IPS DF 19.7 (cell line): ENCODE measurements around the gene CACNB1.
"Not testable (repeated sequence)": the region's sequence is repeated elsewhere in the genome, so short reads cannot be mapped to it uniquely, and the experiment has no call there.

Source experiments
- DNase-seq: peaks from one replicate; pipeline ENCODE4 v3.0.0-alpha.2; 2013; ENCODE audit warnings: low read depth, low spot score

The CACNB1 gene

GRCh38 chr17:39151943-39152818 is 45.3 kb downstream of the CACNB1 start:
- no peak for DNase-seq

- DNase-seq = no peak
Observed at GRCh38 chr17:39151150-39151942, 46.1 kb downstream of the CACNB1 start, which contains the start of gene PLXDC1. Gene PLXDC1, minus strand, starts transcription at chr17:39151637. Its CDS starts 200 bp downstream, at chr17:39151437.

GRCh38 chr17:39150795-39151149 is 46.7 kb downstream of the CACNB1 start:
- DNase-seq = no peak

GRCh38 chr17:39150104-39150634 is 47.3 kb downstream of the CACNB1 start:
- DNase-seq = no peak

GRCh38 chr17:39147221-39148185 is 50.0 kb downstream of the CACNB1 start:
- DNase-seq = no peak

- no peak for DNase-seq
Observed at GRCh38 chr17:39146273-39146672, 51.2 kb downstream of the CACNB1 start.

- no peak for DNase-seq
Observed at GRCh38 chr17:39145143-39145542, 52.3 kb downstream of the CACNB1 start.

- no peak for DNase-seq
Observed at GRCh38 chr17:39144416-39144840, 53.0 kb downstream of the CACNB1 start.

GRCh38 chr17:39143552-39144093 is 53.8 kb downstream of the CACNB1 start:
- DNase-seq = no peak

GRCh38 chr17:39141915-39142664 is 55.4 kb downstream of the CACNB1 start:
- no peak for DNase-seq

- DNase-seq = no peak
Observed at GRCh38 chr17:39141294-39141693, 56.2 kb downstream of the CACNB1 start.

GRCh38 chr17:39139561-39139960 is 57.9 kb downstream of the CACNB1 start:
- no peak for DNase-seq

- no peak for DNase-seq
Observed at GRCh38 chr17:39139161-39139511, 58.3 kb downstream of the CACNB1 start.

GRCh38 chr17:39138431-39139160 is 58.9 kb downstream of the CACNB1 start:
- no peak for DNase-seq

GRCh38 chr17:39134878-39135277 is 62.6 kb downstream of the CACNB1 start:
- no peak for DNase-seq

- no peak for DNase-seq
Observed at GRCh38 chr17:39132192-39132610, 65.3 kb downstream of the CACNB1 start.

- no peak for DNase-seq
Observed at GRCh38 chr17:39131616-39132015, 65.9 kb downstream of the CACNB1 start.

GRCh38 chr17:39130205-39130604 is 67.3 kb downstream of the CACNB1 start:
- DNase-seq = no peak

- DNase-seq = not testable (repeated sequence)
Observed at GRCh38 chr17:39129544-39129943, 67.9 kb downstream of the CACNB1 start.

- DNase-seq = no peak
Observed at GRCh38 chr17:39126436-39126835, 71.0 kb downstream of the CACNB1 start.
